Liver (tissue), 9 donors: Measurements from ENCODE around the gene RAPGEF6. TPM values are rescaled to one million over a fixed set of nuclear protein-coding genes. Genes with fewer than 3 reads are reported as not detected.

Experiments
- DNase-seq: peaks from one replicate; pipeline ENCODE4 v3.0.0-alpha.2; 2017; ENCODE audit warnings: low spot score
- H3K27ac ChIP-seq, 2 donors: one replicate each; pipeline ENCODE4 v1.7.0; 2013; ENCODE audit warnings: inconsistent platforms in 2 of 2, low read length in 2 of 2, control low read depth in 1 of 2, low read depth in 1 of 2, mild to moderate bottlenecking in 1 of 2
- H3K27me3 ChIP-seq, 4 donors: one replicate each; pipeline versions ENCODE4 v1.6.1 to v1.7.0; 2013; ENCODE audit warnings: low read length in 3 of 4, inconsistent platforms in 1 of 4, mild to moderate bottlenecking in 1 of 4, moderate library complexity in 1 of 4; ENCODE audit not compliant: control insufficient read depth in 4 of 4, insufficient read depth in 4 of 4
- H3K36me3 ChIP-seq, 4 donors: one replicate each; pipeline versions ENCODE4 v1.6.1 to v1.7.0; 2013; ENCODE audit warnings: low read length in 3 of 4, mild to moderate bottlenecking in 3 of 4, low read depth in 1 of 4, moderate library complexity in 1 of 4; ENCODE audit not compliant: control insufficient read depth in 4 of 4, insufficient read depth in 3 of 4
- H3K4me1 ChIP-seq, 4 donors: one replicate each; pipeline versions ENCODE4 v1.6.1 to v1.7.0; 2013; ENCODE audit warnings: low read length in 3 of 4, mild to moderate bottlenecking in 3 of 4, moderate library complexity in 1 of 4; ENCODE audit not compliant: control insufficient read depth in 4 of 4, insufficient read depth in 4 of 4
- H3K4me3 ChIP-seq, 3 donors: one replicate each; pipeline versions ENCODE4 v1.6.1 to v1.7.0; 2013; ENCODE audit warnings: low read length in 3 of 3, control low read depth in 1 of 3, low read depth in 1 of 3, mild to moderate bottlenecking in 1 of 3
- H3K9ac ChIP-seq, 2 donors: one replicate each; pipeline ENCODE4 v1.7.0; 2013; ENCODE audit warnings: low read length in 2 of 2, mild to moderate bottlenecking in 2 of 2, moderate library complexity in 2 of 2, control low read depth in 1 of 2, low read depth in 1 of 2
- H3K9me3 ChIP-seq, 4 donors: one replicate each; pipeline versions ENCODE4 v1.6.1 to v1.7.0; 2013; ENCODE audit warnings: low read length in 3 of 4; ENCODE audit not compliant: control insufficient read depth in 4 of 4
- CTCF ChIP-seq: fragments of 150-350 bp; IDR thresholded peaks from 2 replicates; pipeline ENCODE4 v1.5.1; 2017; ENCODE audit warnings: improper control_type of control experiment, low read depth, low read length; ENCODE audit not compliant: missing input control
- EGR1 ChIP-seq, 2 donors: IDR thresholded peaks; 2 replicates each; pipeline ENCODE4 v1.6.1; 2016 to 2018; ENCODE audit warnings: antibody characterized with exemption in 2 of 2, low read depth in 2 of 2
- FOXA1 ChIP-seq: IDR thresholded peaks from 2 replicates; pipeline ENCODE4 v1.6.1; 2016; ENCODE audit warnings: antibody characterized with exemption
- FOXA2 ChIP-seq: IDR thresholded peaks from 2 replicates; pipeline ENCODE4 v1.6.1; 2016; ENCODE audit warnings: antibody characterized with exemption
- GABPA ChIP-seq, 2 donors: IDR thresholded peaks in 1 of 2; conservative IDR thresholded peaks in 1 of 2; 2 replicates each; pipeline ENCODE4 v1.6.1; 2016; ENCODE audit warnings: antibody characterized with exemption in 2 of 2, mild to moderate bottlenecking in 1 of 2, moderate library complexity in 1 of 2
- HNF4A ChIP-seq, 2 donors: conservative IDR thresholded peaks; 2 replicates each; pipeline ENCODE4 v1.6.1; 2016; ENCODE audit warnings: antibody characterized with exemption in 2 of 2, mild to moderate bottlenecking in 2 of 2
- HNF4G ChIP-seq: IDR thresholded peaks from 2 replicates; pipeline ENCODE4 v1.6.1; 2016; ENCODE audit warnings: antibody characterized with exemption
- JUND ChIP-seq, 2 donors: IDR thresholded peaks; 2 replicates each; pipeline ENCODE4 v1.6.1; 2016; ENCODE audit warnings: antibody characterized with exemption in 2 of 2
- MAX ChIP-seq: IDR thresholded peaks from 2 replicates; pipeline ENCODE4 v1.6.1; 2016; ENCODE audit warnings: antibody characterized with exemption
- NR2F2 ChIP-seq: IDR thresholded peaks from 2 replicates; pipeline ENCODE4 v1.6.1; 2016; ENCODE audit warnings: antibody characterized with exemption
- RAD21 ChIP-seq, 2 donors: IDR thresholded peaks; 2 replicates each; pipeline ENCODE4 v1.6.1; 2016; ENCODE audit warnings: antibody characterized with exemption in 2 of 2, mild to moderate bottlenecking in 2 of 2
- RXRA ChIP-seq, 2 donors: IDR thresholded peaks; 2 replicates each; pipeline ENCODE4 v1.6.1; 2017 to 2018; ENCODE audit warnings: antibody characterized with exemption in 2 of 2, mild to moderate bottlenecking in 1 of 2
- SP1 ChIP-seq: IDR thresholded peaks from 2 replicates; pipeline ENCODE4 v1.6.1; 2018; ENCODE audit warnings: antibody characterized with exemption, mild to moderate bottlenecking
- TAF1 ChIP-seq: conservative IDR thresholded peaks from 2 replicates; pipeline ENCODE4 v1.6.1; 2016; ENCODE audit warnings: antibody characterized with exemption, mild to moderate bottlenecking
- YY1 ChIP-seq: IDR thresholded peaks from 2 replicates; pipeline ENCODE4 v1.6.1; 2016; ENCODE audit warnings: antibody characterized with exemption, mild to moderate bottlenecking
- ZBTB33 ChIP-seq: IDR thresholded peaks from 2 replicates; pipeline ENCODE4 v1.6.1; 2016; ENCODE audit warnings: antibody characterized with exemption
- WGBS: extraction: QIAGEN DNeasy Blood & Tissue Kit; methylation state at CpG from one replicate; pipeline ENCODE4 v1.1.7; 2013; 5-methylcytosine and 5-hydroxymethylcytosine counted together
- polyA plus RNA-seq, 2 donors: library from polyadenylated mRNA; stranded (reverse) in 1 of 2; unstranded in 1 of 2; fragments of 200-250 nt in 1 of 2; fragments of >200 nt in 1 of 2; fragmentation: Nextera tagmentation in 1 of 2; extraction: Ambion mirVana in 1 of 2; gene quantifications; one replicate each; pipeline versions ENCODE4 v1.2.1 to v1.2.3, GENCODE V29; 2013 to 2015
- total RNA-seq, 2 donors: library from RNA; depleted of rRNA; stranded (reverse); fragments of >200 nt; gene quantifications; one replicate each; pipeline ENCODE4 v1.2.3, GENCODE V29; 2014
- TF ChIP-seq, protein P1 (sequence below): IDR thresholded peaks from 2 replicates; pipeline ENCODE4 v1.6.1; 2016; ENCODE audit warnings: antibody characterized with exemption, mild to moderate bottlenecking
- TF ChIP-seq, protein P2 (sequence below): IDR thresholded peaks from 2 replicates; pipeline ENCODE4 v1.6.1; 2016; ENCODE audit warnings: antibody characterized with exemption
- donor health status: healthy.
- donor health status: healthy.
- donor health status: healthy.
- donor health status: healthy.
- donor health status: healthy.

Gene RAPGEF6
- total and polyA plus RNA-seq, 4 donors = 1.7 to 16.1 (median 8.6) TPM

DNA sequence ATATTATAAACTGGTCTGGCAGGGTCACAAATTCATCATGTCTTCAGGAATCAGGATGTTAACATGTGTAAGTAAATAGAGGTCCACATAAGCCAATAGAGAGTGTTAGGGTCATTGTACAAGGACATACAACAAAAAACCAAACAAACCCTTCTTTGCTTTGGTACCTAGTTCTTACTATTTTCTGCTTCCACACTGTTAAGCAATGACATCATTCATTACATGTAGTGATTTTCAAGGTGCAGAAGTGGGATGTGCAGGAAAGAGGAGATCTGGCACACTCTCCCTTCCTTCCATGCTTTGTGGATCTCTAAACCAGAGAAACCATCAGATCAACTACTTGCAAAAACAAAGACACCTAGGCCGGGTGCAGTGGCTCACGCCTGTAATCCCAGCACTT, 184.1 kb downstream of the RAPGEF6 start:
- H3K27me3 ChIP-seq = no peaks in the 10 kb centered on the region
- DNase-seq = no peak
- no peak overlapping the region for H3K27ac ChIP-seq
- no peak overlapping the region for H3K4me3 ChIP-seq
- H3K9ac ChIP-seq = no peak overlapping the region
- H3K4me1 ChIP-seq = no peaks in the 10 kb centered on the region
- WGBS = 96% methylated on average over 2 of the region's 2 CpGs
- H3K36me3 ChIP-seq = peaks cover 2 to 18% (median 4%) of the 10 kb centered on the region in 4 donors
- TF ChIP-seq NR2F2 (no peak), RAD21 (IDR thresholded peaks at IDR 0.05) (no peak), FOXA1 (no peak)
- no peaks in the 10 kb centered on the region for H3K9me3 ChIP-seq

GRCh38 chr5:131441184-131441583, 193.8 kb downstream of the RAPGEF6 start:
- Histone ChIP-seq H3K27ac (no peak overlapping the region), H3K9ac (no peak overlapping the region), H3K27me3 (no peaks in the 10 kb centered on the region), H3K36me3 (peaks cover 6 to 47% (median 10%) of the 10 kb centered on the region in 4 donors), H3K4me3 (no peak overlapping the region), H3K4me1 (peaks cover 0 to under 1% (median 0%) of the 10 kb centered on the region in 4 donors), H3K9me3 (no peaks in the 10 kb centered on the region)
- 96% methylated on average over 2 of the region's 2 CpGs for WGBS
- TF ChIP-seq HNF4A (conservative IDR thresholded peaks at IDR 0.05) = no peak
- no peak for TF ChIP-seq EGR1 (IDR thresholded peaks at IDR 0.05; ENCODE audit: low read depth in 2 of 2)
- no peak for TF ChIP-seq NR2F2
- TF ChIP-seq FOXA2 = no peak
- TF ChIP-seq ZBTB33 = no peak
- no peak for TF ChIP-seq RAD21 (IDR thresholded peaks at IDR 0.05)
- no peak for TF ChIP-seq MAX
- DNase-seq = no peak

DNA sequence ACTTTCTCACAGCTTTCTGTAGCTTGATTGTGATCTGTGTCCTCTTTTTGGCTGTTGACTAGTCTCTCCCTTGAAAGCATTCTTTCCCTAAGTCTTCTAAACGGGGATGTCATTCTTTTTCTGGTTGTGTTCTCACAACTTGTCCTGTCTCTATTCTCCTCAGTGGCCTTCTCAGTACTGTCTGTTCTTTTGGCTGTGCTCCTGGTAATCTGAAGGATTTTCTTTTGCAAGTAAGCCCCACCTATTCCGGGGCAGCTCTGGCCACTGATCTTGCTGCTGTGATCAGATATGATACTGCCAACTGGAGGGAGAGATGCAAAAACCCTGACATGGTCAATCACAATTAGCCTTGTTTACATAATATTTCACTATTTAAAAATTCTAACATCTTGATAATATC, 198.9 kb downstream of the RAPGEF6 start:
- H3K4me3 ChIP-seq = no peak overlapping the region
- H3K36me3 ChIP-seq = peaks cover 9 to 38% (median 17%) of the 10 kb centered on the region in 4 donors
- no peak overlapping the region for H3K27ac ChIP-seq
- H3K27me3 ChIP-seq = no peaks in the 10 kb centered on the region
- H3K9ac ChIP-seq = no peak overlapping the region
- peaks cover 0 to 1% (median 0%) of the 10 kb centered on the region in 4 donors for H3K4me1 ChIP-seq
- TF ChIP-seq NR2F2 (no peak), RAD21 (IDR thresholded peaks at IDR 0.05) (no peak), CTCF (no peak), JUND (IDR thresholded peaks at IDR 0.05) (no peak), RXRA (IDR thresholded peaks at IDR 0.05) (no peak), HNF4A (conservative IDR thresholded peaks at IDR 0.05) (no peak), HNF4G (no peak), SP1 (no peak), ZBTB33 (no peak), FOXA2 (no peak), GABPA (IDR thresholded peaks at IDR 0.05 in 1 of 2, conservative IDR thresholded peaks at IDR 0.05 in 1 of 2) (no peak), YY1 (no peak), FOXA1 (no peak), TAF1 (no peak), EGR1 (IDR thresholded peaks at IDR 0.05; ENCODE audit: low read depth in 2 of 2) (no peak), MAX (no peak)
- TF ChIP-seq, protein P1, sequence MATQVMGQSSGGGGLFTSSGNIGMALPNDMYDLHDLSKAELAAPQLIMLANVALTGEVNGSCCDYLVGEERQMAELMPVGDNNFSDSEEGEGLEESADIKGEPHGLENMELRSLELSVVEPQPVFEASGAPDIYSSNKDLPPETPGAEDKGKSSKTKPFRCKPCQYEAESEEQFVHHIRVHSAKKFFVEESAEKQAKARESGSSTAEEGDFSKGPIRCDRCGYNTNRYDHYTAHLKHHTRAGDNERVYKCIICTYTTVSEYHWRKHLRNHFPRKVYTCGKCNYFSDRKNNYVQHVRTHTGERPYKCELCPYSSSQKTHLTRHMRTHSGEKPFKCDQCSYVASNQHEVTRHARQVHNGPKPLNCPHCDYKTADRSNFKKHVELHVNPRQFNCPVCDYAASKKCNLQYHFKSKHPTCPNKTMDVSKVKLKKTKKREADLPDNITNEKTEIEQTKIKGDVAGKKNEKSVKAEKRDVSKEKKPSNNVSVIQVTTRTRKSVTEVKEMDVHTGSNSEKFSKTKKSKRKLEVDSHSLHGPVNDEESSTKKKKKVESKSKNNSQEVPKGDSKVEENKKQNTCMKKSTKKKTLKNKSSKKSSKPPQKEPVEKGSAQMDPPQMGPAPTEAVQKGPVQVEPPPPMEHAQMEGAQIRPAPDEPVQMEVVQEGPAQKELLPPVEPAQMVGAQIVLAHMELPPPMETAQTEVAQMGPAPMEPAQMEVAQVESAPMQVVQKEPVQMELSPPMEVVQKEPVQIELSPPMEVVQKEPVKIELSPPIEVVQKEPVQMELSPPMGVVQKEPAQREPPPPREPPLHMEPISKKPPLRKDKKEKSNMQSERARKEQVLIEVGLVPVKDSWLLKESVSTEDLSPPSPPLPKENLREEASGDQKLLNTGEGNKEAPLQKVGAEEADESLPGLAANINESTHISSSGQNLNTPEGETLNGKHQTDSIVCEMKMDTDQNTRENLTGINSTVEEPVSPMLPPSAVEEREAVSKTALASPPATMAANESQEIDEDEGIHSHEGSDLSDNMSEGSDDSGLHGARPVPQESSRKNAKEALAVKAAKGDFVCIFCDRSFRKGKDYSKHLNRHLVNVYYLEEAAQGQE = no peak
- TF ChIP-seq, protein P2, sequence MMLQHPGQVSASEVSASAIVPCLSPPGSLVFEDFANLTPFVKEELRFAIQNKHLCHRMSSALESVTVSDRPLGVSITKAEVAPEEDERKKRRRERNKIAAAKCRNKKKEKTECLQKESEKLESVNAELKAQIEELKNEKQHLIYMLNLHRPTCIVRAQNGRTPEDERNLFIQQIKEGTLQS = no peak
- WGBS = 90% methylated on average over 2 of the region's 2 CpGs
- H3K9me3 ChIP-seq = no peaks in the 10 kb centered on the region
- no peak for DNase-seq
